ENCODE data around the gene PAX7. TPM values are rescaled to one million over a fixed set of nuclear protein-coding genes. Genes with fewer than 3 reads are reported as not detected.

Gene PAX7
- total and polyA plus RNA-seq, 2 of the 4 experiments (the other 2 are of a cell fraction) = not detected

GRCh38 chr1:18722270-18722669, 91.6 kb downstream of the PAX7 start:
- Histone ChIP-seq H3K18ac (ENCODE audit: low read depth, low read length) (no peak overlapping the region), H3K9ac (ENCODE audit: low read depth, low read length) (no peak overlapping the region), H4K20me1 (ENCODE audit: insufficient read depth, low read length) (no peaks in the 10 kb centered on the region), H3K56ac (ENCODE audit: extremely low read depth, insufficient read depth, low read length) (no peak overlapping the region), H2AK9ac (replicated peaks; ENCODE audit: low read depth, low read length, poor library complexity) (no peak overlapping the region), H3K79me1 (ENCODE audit: low read depth in 1 of 2, low read length in 2 of 2) (no peaks in the 10 kb centered on the region), H2BK120ac (ENCODE audit: low read depth, low read length) (no peak overlapping the region), H3K4me1 (ENCODE audit: control insufficient read depth, insufficient read depth, low read length) (no peaks in the 10 kb centered on the region), H3K4me3 (ENCODE audit: insufficient read depth, low read depth, low read length) (no peak overlapping the region), H4K5ac (ENCODE audit: low read depth, low read length) (no peak overlapping the region), H3K27ac (ENCODE audit: insufficient read depth, low read length) (no peak overlapping the region), H3K9me3 (ENCODE audit: control insufficient read depth, insufficient read depth, low read length) (no peaks in the 10 kb centered on the region), H3K9me1 (ENCODE audit: insufficient read depth, low read length) (no peaks in the 10 kb centered on the region), H3K4me2 (ENCODE audit: low read depth, low read length) (no peak overlapping the region), H2AK5ac (ENCODE audit: low read depth, low read length) (no peak overlapping the region), H2BK15ac (ENCODE audit: low read depth, low read length) (no peak overlapping the region), H3K23ac (ENCODE audit: low read depth, low read length) (no peak overlapping the region), H3K36me3 (ENCODE audit: control insufficient read depth, insufficient read depth, low read length) (no peaks in the 10 kb centered on the region), H2BK5ac (ENCODE audit: low read depth, low read length, poor library complexity, severe bottlenecking) (no peak overlapping the region), H3K27me3 (ENCODE audit: control insufficient read depth, insufficient read depth, low read length) (peaks cover 31% of the 10 kb centered on the region), H4K91ac (ENCODE audit: insufficient read depth, low read depth, low read length) (no peak overlapping the region), H3K4ac (ENCODE audit: low read depth, low read length) (no peak overlapping the region), H4K8ac (ENCODE audit: low read depth in 2 of 2, low read length in 2 of 2) (no peak overlapping the region), H2AFZ (replicated peaks; ENCODE audit: low read length, poor library complexity) (no peak overlapping the region), H3K14ac (replicated peaks; ENCODE audit: low read depth, low read length) (no peak overlapping the region), H2BK20ac (ENCODE audit: low read depth, low read length) (no peak overlapping the region)
- TF ChIP-seq CHD1 (IDR thresholded peaks at IDR 0.05; ENCODE audit: low read depth, low read length) = no peak
- TF ChIP-seq SMC3 (IDR thresholded peaks at IDR 0.05; ENCODE audit: low read depth, low read length) = no peak
- TF ChIP-seq RCOR1 (IDR thresholded peaks at IDR 0.05; ENCODE audit: insufficient replicate concordance, low read length) = no peak
- TF ChIP-seq NFE2L2 (IDR thresholded peaks at IDR 0.05; ENCODE audit: low read depth, low read length) = no peak
- no peak for TF ChIP-seq POLR2A (IDR thresholded peaks at IDR 0.05; ENCODE audit: low read depth, low read length)
- TF ChIP-seq FOS (IDR thresholded peaks at IDR 0.05; ENCODE audit: low read depth, low read length) = no peak
- TF ChIP-seq RFX5 (IDR thresholded peaks at IDR 0.05; ENCODE audit: low read depth, low read length) = no peak
- TF ChIP-seq MXI1 (IDR thresholded peaks at IDR 0.05; ENCODE audit: borderline replicate concordance, low read depth, low read length) = no peak
- TF ChIP-seq ELK1 (IDR thresholded peaks at IDR 0.05; ENCODE audit: borderline replicate concordance, low read depth, low read length) = no peak
- TF ChIP-seq CEBPB (IDR thresholded peaks at IDR 0.05; ENCODE audit: low read depth, low read length) = no peak
- no peak for TF ChIP-seq BHLHE40 (IDR thresholded peaks at IDR 0.05; ENCODE audit: low read depth, low read length)
- no peak for TF ChIP-seq USF2 (IDR thresholded peaks at IDR 0.05; ENCODE audit: low read depth, low read length)
- TF ChIP-seq MAFK (IDR thresholded peaks at IDR 0.05; ENCODE audit: low read depth, low read length) = no peak
- TF ChIP-seq RAD21 (IDR thresholded peaks at IDR 0.05; ENCODE audit: low read length) = no peak
- no peak for TF ChIP-seq CTCF (conservative IDR thresholded peaks at IDR 0.05; ENCODE audit: low read depth, low read length)
- no peak for TF ChIP-seq MAZ (IDR thresholded peaks at IDR 0.05; ENCODE audit: borderline replicate concordance, low read depth, low read length)
- intact Hi-C loops (cut with micrococcal nuclease) = no loop called here
- DNase-seq (no peak), ATAC-seq (ENCODE audit: low read depth) (no peak)
- BruUV-seq (replicated peaks) = no TSS peak
- no CpG with 5 or more reads among the region's 19 CpGs for WGBS, 2 experiments (ENCODE audit: extremely low coverage in 2 of 2, insufficient read length in 1 of 2)
- dilution Hi-C loops (cut with HindIII; ENCODE audit: low sequenced_read_pairs, unreplicated experiment) = no loop called here
- in situ Hi-C loops (cut with MboI; ENCODE audit: low sequenced_read_pairs) = no loop called here
- ChIA-PET CTCF (no interaction called here), POLR2A (ENCODE audit: unreplicated experiment) (interaction anchor here (0.5 kb wide), 1 partner anchor 41 kb away, joined by 4 read pairs; no protein-coding TSS in a partner anchor)

Data from IMR-90 (cell line).